ENCODE measurements around the gene NEU4. TPM values are rescaled to one million over a fixed set of nuclear protein-coding genes. Genes with fewer than 3 reads are reported as not detected.

NEU4 gene
- total and polyA plus RNA-seq, 2 donors (not counting 1 experiment from before 2014, with no cell fraction given): not detected

- no peak overlapping the region for H3K9ac ChIP-seq (ENCODE audit: insufficient read depth, low read length)
- H2AFZ ChIP-seq (ENCODE audit: low read length): no peak overlapping the region
- TF ChIP-seq CTCF (conservative IDR thresholded peaks at IDR 0.05 in 1 of 2, IDR thresholded peaks at IDR 0.05 in 1 of 2; ENCODE audit: low read depth in 1 of 2, low read length in 2 of 2) (no peak), EZH2 (IDR thresholded peaks at IDR 0.05; ENCODE audit: low read length, missing control alignments) (no peak)
- DNase-seq (ENCODE audit: low read depth in 2 of 2): no peak
- no peak overlapping the region for H3K27ac ChIP-seq (ENCODE audit: insufficient read depth, low read length)
- no peaks in the 10 kb centered on the region for H3K27me3 ChIP-seq (ENCODE audit: control insufficient read depth, insufficient read depth, low read length)
- no peak overlapping the region for H3K4me3 ChIP-seq (replicated peaks in 1 of 4; ENCODE audit: control extremely low read depth in 1 of 4, insufficient read depth in 1 of 4, low read depth in 3 of 4, low read length in 4 of 4)
- no peaks in the 10 kb centered on the region for H3K79me2 ChIP-seq (ENCODE audit: control insufficient read depth, insufficient read depth, low read length)
- no peaks in the 10 kb centered on the region for H4K20me1 ChIP-seq (ENCODE audit: control insufficient read depth, extremely low read depth, insufficient read depth, low read length)
- H3K4me2 ChIP-seq (ENCODE audit: extremely low read depth, insufficient read depth, low read length): no peak overlapping the region
- peaks cover 2% of the 10 kb centered on the region for H3K4me1 ChIP-seq (ENCODE audit: control insufficient read depth, extremely low read depth, insufficient read depth, low read length)
- H3K9me3 ChIP-seq (ENCODE audit: control insufficient read depth, insufficient read depth, low read depth, low read length): no peaks in the 10 kb centered on the region
- H3K36me3 ChIP-seq (ENCODE audit: control insufficient read depth, insufficient read depth, low read length): no peaks in the 10 kb centered on the region
These were observed 47.0 kb downstream of the NEU4 start for GRCh38 chr2:241855888-241856422.

- TF ChIP-seq CTCF (conservative IDR thresholded peaks at IDR 0.05 in 1 of 2, IDR thresholded peaks at IDR 0.05 in 1 of 2; ENCODE audit: low read depth in 1 of 2, low read length in 2 of 2): no peak
- no peak for TF ChIP-seq EZH2 (IDR thresholded peaks at IDR 0.05; ENCODE audit: low read length, missing control alignments)
- H2AFZ ChIP-seq (ENCODE audit: low read length): no peak overlapping the region
- no peak overlapping the region for H3K27ac ChIP-seq (ENCODE audit: insufficient read depth, low read length)
- no peaks in the 10 kb centered on the region for H4K20me1 ChIP-seq (ENCODE audit: control insufficient read depth, extremely low read depth, insufficient read depth, low read length)
- no peak overlapping the region for H3K4me2 ChIP-seq (ENCODE audit: extremely low read depth, insufficient read depth, low read length)
- H3K9ac ChIP-seq (ENCODE audit: insufficient read depth, low read length): no peak overlapping the region
- no peaks in the 10 kb centered on the region for H3K79me2 ChIP-seq (ENCODE audit: control insufficient read depth, insufficient read depth, low read length)
- no peaks in the 10 kb centered on the region for H3K27me3 ChIP-seq (ENCODE audit: control insufficient read depth, insufficient read depth, low read length)
- peaks cover 2% of the 10 kb centered on the region for H3K4me1 ChIP-seq (ENCODE audit: control insufficient read depth, extremely low read depth, insufficient read depth, low read length)
- no peak for DNase-seq (ENCODE audit: low read depth in 2 of 2)
- H3K9me3 ChIP-seq (ENCODE audit: control insufficient read depth, insufficient read depth, low read depth, low read length): no peaks in the 10 kb centered on the region
- no peaks in the 10 kb centered on the region for H3K36me3 ChIP-seq (ENCODE audit: control insufficient read depth, insufficient read depth, low read length)
- no peak overlapping the region for H3K4me3 ChIP-seq (replicated peaks in 1 of 4; ENCODE audit: control extremely low read depth in 1 of 4, insufficient read depth in 1 of 4, low read depth in 3 of 4, low read length in 4 of 4)
These were observed 48.1 kb downstream of the NEU4 start for GRCh38 chr2:241857041-241857541.

GRCh38 chr2:241857572-241858121 is 48.7 kb downstream of the NEU4 start:
- no peaks in the 10 kb centered on the region for H4K20me1 ChIP-seq (ENCODE audit: control insufficient read depth, extremely low read depth, insufficient read depth, low read length)
- no peaks in the 10 kb centered on the region for H3K36me3 ChIP-seq (ENCODE audit: control insufficient read depth, insufficient read depth, low read length)
- H3K27ac ChIP-seq (ENCODE audit: insufficient read depth, low read length): no peak overlapping the region
- no peaks in the 10 kb centered on the region for H3K79me2 ChIP-seq (ENCODE audit: control insufficient read depth, insufficient read depth, low read length)
- peaks cover 2% of the 10 kb centered on the region for H3K4me1 ChIP-seq (ENCODE audit: control insufficient read depth, extremely low read depth, insufficient read depth, low read length)
- TF ChIP-seq EZH2 (IDR thresholded peaks at IDR 0.05; ENCODE audit: low read length, missing control alignments) (no peak), CTCF (conservative IDR thresholded peaks at IDR 0.05 in 1 of 2, IDR thresholded peaks at IDR 0.05 in 1 of 2; ENCODE audit: low read depth in 1 of 2, low read length in 2 of 2) (no peak)
- H3K9me3 ChIP-seq (ENCODE audit: control insufficient read depth, insufficient read depth, low read depth, low read length): no peaks in the 10 kb centered on the region
- H3K4me3 ChIP-seq (replicated peaks in 1 of 4; ENCODE audit: control extremely low read depth in 1 of 4, insufficient read depth in 1 of 4, low read depth in 3 of 4, low read length in 4 of 4): no peak overlapping the region
- H2AFZ ChIP-seq (ENCODE audit: low read length): no peak overlapping the region
- no peak overlapping the region for H3K9ac ChIP-seq (ENCODE audit: insufficient read depth, low read length)
- no peaks in the 10 kb centered on the region for H3K27me3 ChIP-seq (ENCODE audit: control insufficient read depth, insufficient read depth, low read length)
- H3K4me2 ChIP-seq (ENCODE audit: extremely low read depth, insufficient read depth, low read length): no peak overlapping the region
- no peak for DNase-seq (ENCODE audit: low read depth in 2 of 2)
